NB4 (cell line): ENCODE data around the gene POLR2F.

Source experiments
- MYC ChIP-seq: IDR thresholded peaks from 2 replicates; pipeline ENCODE4 v1.6.1; 2011; ENCODE audit warnings: low read depth, low read length
- POLR2A ChIP-seq: IDR thresholded peaks from 2 replicates; pipeline ENCODE4 v1.6.1; 2011; ENCODE audit warnings: mild to moderate bottlenecking; ENCODE audit not compliant: insufficient read length; ENCODE audit errors: extremely low read depth
- TF ChIP-seq, protein P1 (sequence below): IDR thresholded peaks from one replicate; pipeline ENCODE4 v1.5.1; 2012; ENCODE audit warnings: low read depth, low read length
- TF ChIP-seq, protein P2 (sequence below): IDR thresholded peaks from 2 replicates; pipeline ENCODE4 v1.6.1; 2011; ENCODE audit warnings: low read depth, low read length

GRCh38 chr22:37982151-37982785, 28.8 kb downstream of the POLR2F start:
- TF ChIP-seq, protein P1, sequence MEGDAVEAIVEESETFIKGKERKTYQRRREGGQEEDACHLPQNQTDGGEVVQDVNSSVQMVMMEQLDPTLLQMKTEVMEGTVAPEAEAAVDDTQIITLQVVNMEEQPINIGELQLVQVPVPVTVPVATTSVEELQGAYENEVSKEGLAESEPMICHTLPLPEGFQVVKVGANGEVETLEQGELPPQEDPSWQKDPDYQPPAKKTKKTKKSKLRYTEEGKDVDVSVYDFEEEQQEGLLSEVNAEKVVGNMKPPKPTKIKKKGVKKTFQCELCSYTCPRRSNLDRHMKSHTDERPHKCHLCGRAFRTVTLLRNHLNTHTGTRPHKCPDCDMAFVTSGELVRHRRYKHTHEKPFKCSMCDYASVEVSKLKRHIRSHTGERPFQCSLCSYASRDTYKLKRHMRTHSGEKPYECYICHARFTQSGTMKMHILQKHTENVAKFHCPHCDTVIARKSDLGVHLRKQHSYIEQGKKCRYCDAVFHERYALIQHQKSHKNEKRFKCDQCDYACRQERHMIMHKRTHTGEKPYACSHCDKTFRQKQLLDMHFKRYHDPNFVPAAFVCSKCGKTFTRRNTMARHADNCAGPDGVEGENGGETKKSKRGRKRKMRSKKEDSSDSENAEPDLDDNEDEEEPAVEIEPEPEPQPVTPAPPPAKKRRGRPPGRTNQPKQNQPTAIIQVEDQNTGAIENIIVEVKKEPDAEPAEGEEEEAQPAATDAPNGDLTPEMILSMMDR, result no peak
- TF ChIP-seq, protein P2, sequence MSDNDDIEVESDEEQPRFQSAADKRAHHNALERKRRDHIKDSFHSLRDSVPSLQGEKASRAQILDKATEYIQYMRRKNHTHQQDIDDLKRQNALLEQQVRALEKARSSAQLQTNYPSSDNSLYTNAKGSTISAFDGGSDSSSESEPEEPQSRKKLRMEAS, result no peak
- TF ChIP-seq POLR2A (no peak), MYC (no peak)
